A549 (cell line): ENCODE data around the gene CCDC43. TPM values are rescaled to one million over a fixed set of nuclear protein-coding genes. Genes with fewer than 3 reads are reported as not detected.

Experiments used
- ATAC-seq, 2 experiments: fragments of 200-7000 bp in 1 of 2; fragments of >200 bp in 1 of 2; cut with Nextera tagmentation in 1 of 2; cut with Tn5 transposase in 1 of 2; 3 replicates each; pipeline versions ENCODE4 v1.8.0 to v1.9.1; 2018 to 2020; ENCODE audit warnings: mild to moderate bottlenecking in 1 of 2, moderate library complexity in 1 of 2
- CTCF ChIA-PET: fragments of 300-600 bp; sonication (Branson Sonifier 250); formaldehyde crosslinking; extraction: SDS; loops from one replicate; lab custom pipeline; 2021; ENCODE audit warnings: antibody characterized with exemption, inconsistent platforms; lab: Yijun Ruan, JAX
- POLR2A ChIA-PET: fragments of 350-600 bp; formaldehyde crosslinking; extraction: SDS; loops from one replicate; lab custom pipeline; 2021; ENCODE audit warnings: antibody characterized with exemption, inconsistent platforms; lab: Yijun Ruan, JAX
- DNase-seq, 2 experiments: peaks; one replicate each; pipeline versions ENCODE4 v3.0.0 to v3.0.0-alpha.2; 2011 to 2016; ENCODE audit warnings: low read depth in 1 of 2, low spot score in 1 of 2
- FAIRE-seq: peaks from 2 replicates; lab custom pipeline; 2011; peaks lifted over from hg19 to GRCh38; lab: Jason Lieb, UNC
- H3K27ac ChIP-seq, 2 experiments: fragments of >200 bp; sonication (Bioruptor Twin); formaldehyde crosslinking; 3 replicates each; pipeline ENCODE4 v1.5.1; 2016 to 2017
- H3K4me1 ChIP-seq: fragments of >200 bp; sonication (Bioruptor Twin); formaldehyde crosslinking; 3 replicates; pipeline ENCODE4 v1.6.1; 2016
- H3K4me2 ChIP-seq: fragments of >200 bp; sonication (Bioruptor Twin); formaldehyde crosslinking; 3 replicates; pipeline ENCODE4 v1.6.1; 2016
- H3K4me3 ChIP-seq: fragments of >200 bp; sonication (Bioruptor Twin); formaldehyde crosslinking; 3 replicates; pipeline ENCODE4 v1.5.1; 2016
- H3K9me3 ChIP-seq: fragments of >200 bp; sonication (Bioruptor Twin); formaldehyde crosslinking; 3 replicates; pipeline ENCODE4 v1.6.1; 2016
- CBX8 ChIP-seq: fragments of 200-600 bp; sonication (generic); IDR thresholded peaks from 2 replicates; pipeline ENCODE4 v1.6.1; 2016
- CEBPB ChIP-seq, 2 experiments: fragments of >200 bp in 1 of 2; sonication (Bioruptor Twin) in 1 of 2; formaldehyde crosslinking in 1 of 2; IDR thresholded peaks; 2 replicates each; pipeline ENCODE4 v1.6.1; 2012 to 2016
- CHD2 ChIP-seq: fragments of 150-350 bp; IDR thresholded peaks from 2 replicates; pipeline ENCODE4 v1.6.1; 2014; ENCODE audit warnings: low read length; ENCODE audit not compliant: partially characterized antibody
- CTCF ChIP-seq: fragments of >200 bp; sonication (Bioruptor Twin); formaldehyde crosslinking; IDR thresholded peaks from 3 replicates; pipeline ENCODE4 v1.5.1; 2016
- EHF ChIP-seq: fragments of 250-450 bp; sonication (Bioruptor Pico); IDR thresholded peaks from 2 replicates; pipeline ENCODE4 v1.5.0; 2020; ENCODE audit warnings: mild to moderate bottlenecking
- EHMT2 ChIP-seq: fragments of 200-600 bp; sonication (generic); IDR thresholded peaks from 2 replicates; pipeline ENCODE4 v1.6.1; 2016; ENCODE audit warnings: antibody characterized with exemption, low read depth, mild to moderate bottlenecking, moderate library complexity
- HOXA7 ChIP-seq: fragments of 250-450 bp; sonication (Bioruptor Pico); IDR thresholded peaks from 2 replicates; pipeline ENCODE4 v1.5.0; 2020; ENCODE audit warnings: mild to moderate bottlenecking, moderate library complexity
- JUNB ChIP-seq: fragments of >200 bp; sonication (Bioruptor Twin); formaldehyde crosslinking; IDR thresholded peaks from 2 replicates; pipeline ENCODE4 v1.6.1; 2016
- MAZ ChIP-seq: fragments of 150-350 bp; IDR thresholded peaks from 2 replicates; pipeline ENCODE4 v1.6.1; 2014; ENCODE audit warnings: antibody characterized with exemption, low read depth, low read length, borderline replicate concordance
- NPAS2 ChIP-seq: fragments of 250-450 bp; sonication (Bioruptor Pico); IDR thresholded peaks from 2 replicates; pipeline ENCODE4 v1.8.0; 2022; ENCODE audit warnings: mild to moderate bottlenecking, moderate library complexity, borderline replicate concordance
- NR3C1 ChIP-seq: fragments of >200 bp; sonication (Bioruptor Twin); formaldehyde crosslinking; IDR thresholded peaks from 3 replicates; pipeline ENCODE4 v1.6.1; 2017
- PHF8 ChIP-seq: fragments of 200-600 bp; sonication (generic); IDR thresholded peaks from 2 replicates; pipeline ENCODE4 v1.6.1; 2016; ENCODE audit warnings: low read depth, mild to moderate bottlenecking, antibody characterized with exemption, moderate library complexity, borderline replicate concordance
- POLR2AphosphoS2 ChIP-seq: conservative IDR thresholded peaks from 2 replicates; pipeline ENCODE4 v1.6.1; 2012; ENCODE audit warnings: low read length, improper control_type of control experiment, inconsistent platforms
- RAD21 ChIP-seq, 2 experiments: fragments of >200 bp in 1 of 2; sonication (Bioruptor Twin) in 1 of 2; formaldehyde crosslinking in 1 of 2; IDR thresholded peaks in 1 of 2; conservative IDR thresholded peaks in 1 of 2; 2 replicates in 1 of 2; 3 replicates in 1 of 2; pipeline ENCODE4 v1.6.1; 2012 to 2018; ENCODE audit warnings: inconsistent platforms in 1 of 2
- RARB ChIP-seq: fragments of 250-450 bp; sonication (Bioruptor Pico); IDR thresholded peaks from 2 replicates; pipeline ENCODE4 v1.8.0; 2021; ENCODE audit warnings: mild to moderate bottlenecking, moderate library complexity
- SMC3 ChIP-seq: fragments of >200 bp; sonication (Bioruptor Twin); formaldehyde crosslinking; IDR thresholded peaks from 3 replicates; pipeline ENCODE4 v1.6.1; 2018; ENCODE audit warnings: inconsistent platforms
- TFCP2L1 ChIP-seq: fragments of 250-450 bp; sonication (Bioruptor Pico); IDR thresholded peaks from 2 replicates; pipeline ENCODE4 v1.5.0; 2021; ENCODE audit warnings: mild to moderate bottlenecking
- TP53 ChIP-seq: fragments of 250-450 bp; sonication (Bioruptor Pico); IDR thresholded peaks from 2 replicates; pipeline ENCODE4 v1.5.0; 2021; ENCODE audit warnings: mild to moderate bottlenecking, moderate library complexity
- ZNF302 ChIP-seq: fragments of 250-450 bp; sonication (Bioruptor Pico); IDR thresholded peaks from 2 replicates; pipeline ENCODE4 v1.9.0; 2021; ENCODE audit warnings: inconsistent platforms, mild to moderate bottlenecking, moderate library complexity
- WGBS: methylation state at CpG from one replicate; pipeline ENCODE4 v1.1.6; 2017; ENCODE audit errors: missing lambda C conversion rate; 5-methylcytosine and 5-hydroxymethylcytosine counted together
- polyA plus RNA-seq, 4 experiments: library from polyadenylated mRNA; depleted of rRNA in 3 of 4; stranded (reverse); fragments of >200 nt; fragmentation: RNase III in 1 of 4; extraction: RNeasy Plus Mini Kit Qiagen cat#74134 plus additional on column Dnase treatment in 1 of 4; gene quantifications; 2 replicates in 3 of 4; 3 replicates in 1 of 4; pipeline ENCODE4 v1.2.3, GENCODE V29; 2011 to 2017
- TF ChIP-seq, protein P1 (sequence below): IDR thresholded peaks from 2 replicates; pipeline ENCODE4 v1.6.1; 2012
- TF ChIP-seq, protein P2 (sequence below): fragments of 250-450 bp; sonication (Bioruptor Pico); IDR thresholded peaks from 2 replicates; pipeline ENCODE4 v1.5.0; 2021; ENCODE audit warnings: mild to moderate bottlenecking, moderate library complexity, borderline replicate concordance

The CCDC43 gene
- polyA plus RNA-seq, 2 of the 4 experiments (the other 2 are of a cell fraction) = 34.3 to 37.3 TPM

GRCh38 chr17:44734272-44734671, 44.7 kb upstream of the CCDC43 start:
- H3K9me3 ChIP-seq = no peaks in the 10 kb centered on the region
- TF ChIP-seq HOXA7 (no peak), JUNB (no peak), TFCP2L1 (CRISPR knock-in tag) (no peak), EHMT2 (no peak), CBX8 (no peak), NR3C1 (no peak), POLR2AphosphoS2 (no peak), RAD21 (conservative IDR thresholded peaks at IDR 0.05 in 1 of 2, IDR thresholded peaks at IDR 0.05 in 1 of 2) (no peak), NPAS2 (CRISPR knock-in tag) (no peak), TP53 (CRISPR knock-in tag) (no peak), CEBPB (IDR thresholded peaks at IDR 0.05) (no peak), CHD2 (no peak), MAZ (no peak), EHF (CRISPR knock-in tag) (no peak), ZNF302 (CRISPR knock-in tag) (no peak), SMC3 (no peak), RARB (CRISPR knock-in tag) (no peak)
- TF ChIP-seq, protein P1, sequence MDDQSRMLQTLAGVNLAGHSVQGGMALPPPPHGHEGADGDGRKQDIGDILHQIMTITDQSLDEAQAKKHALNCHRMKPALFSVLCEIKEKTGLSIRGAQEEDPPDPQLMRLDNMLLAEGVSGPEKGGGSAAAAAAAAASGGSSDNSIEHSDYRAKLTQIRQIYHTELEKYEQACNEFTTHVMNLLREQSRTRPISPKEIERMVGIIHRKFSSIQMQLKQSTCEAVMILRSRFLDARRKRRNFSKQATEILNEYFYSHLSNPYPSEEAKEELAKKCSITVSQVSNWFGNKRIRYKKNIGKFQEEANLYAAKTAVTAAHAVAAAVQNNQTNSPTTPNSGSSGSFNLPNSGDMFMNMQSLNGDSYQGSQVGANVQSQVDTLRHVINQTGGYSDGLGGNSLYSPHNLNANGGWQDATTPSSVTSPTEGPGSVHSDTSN = no peak
- TF ChIP-seq, protein P2, sequence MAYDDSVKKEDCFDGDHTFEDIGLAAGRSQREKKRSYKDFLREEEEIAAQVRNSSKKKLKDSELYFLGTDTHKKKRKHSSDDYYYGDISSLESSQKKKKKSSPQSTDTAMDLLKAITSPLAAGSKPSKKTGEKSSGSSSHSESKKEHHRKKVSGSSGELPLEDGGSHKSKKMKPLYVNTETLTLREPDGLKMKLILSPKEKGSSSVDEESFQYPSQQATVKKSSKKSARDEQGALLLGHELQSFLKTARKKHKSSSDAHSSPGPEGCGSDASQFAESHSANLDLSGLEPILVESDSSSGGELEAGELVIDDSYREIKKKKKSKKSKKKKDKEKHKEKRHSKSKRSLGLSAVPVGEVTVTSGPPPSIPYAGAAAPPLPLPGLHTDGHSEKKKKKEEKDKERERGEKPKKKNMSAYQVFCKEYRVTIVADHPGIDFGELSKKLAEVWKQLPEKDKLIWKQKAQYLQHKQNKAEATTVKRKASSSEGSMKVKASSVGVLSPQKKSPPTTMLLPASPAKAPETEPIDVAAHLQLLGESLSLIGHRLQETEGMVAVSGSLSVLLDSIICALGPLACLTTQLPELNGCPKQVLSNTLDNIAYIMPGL (CRISPR knock-in tag) = no peak
- H3K4me2 ChIP-seq = no peak overlapping the region
- no peak overlapping the region for H3K4me3 ChIP-seq
- H3K4me1 ChIP-seq = no peaks in the 10 kb centered on the region
- no peak for ATAC-seq
- POLR2A ChIA-PET = no interaction called here
- CTCF ChIA-PET = interaction anchor here (1.0 to 2.5 kb wide), 11 partner anchors 9 to 201 kb away, joined by 3 to 17 read pairs (median 4); no protein-coding TSS in a partner anchor
- 78% methylated on average over 2 of the region's 2 CpGs for WGBS
- no peak for DNase-seq
- no peak for FAIRE-seq
- H3K27ac ChIP-seq = no peak overlapping the region

DNA sequence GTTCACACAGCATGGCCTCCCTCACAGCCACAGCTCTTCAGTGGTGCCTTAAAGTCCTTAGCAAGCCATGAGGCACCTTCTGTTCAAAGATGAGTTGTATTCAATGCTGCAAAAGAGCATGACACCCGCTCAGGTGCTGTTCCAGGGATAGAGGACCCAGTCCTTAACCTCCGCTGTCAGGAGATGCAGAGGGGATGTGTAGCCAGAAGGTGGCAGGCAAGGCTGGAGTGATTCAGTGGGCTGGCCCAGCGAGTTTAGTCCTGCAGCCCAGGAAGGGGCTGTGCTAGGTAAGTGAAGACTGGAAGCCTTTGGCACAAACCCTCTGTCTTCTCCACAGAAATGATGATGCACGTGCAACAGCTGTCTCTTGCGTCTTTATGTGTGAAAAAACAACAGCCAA, 44.2 kb upstream of the CCDC43 start:
- ChIA-PET POLR2A (no interaction called here), CTCF (interaction anchor here (0.7 to 2.5 kb wide), 12 partner anchors 9 to 334 kb away, joined by 3 to 17 read pairs (median 4); no protein-coding TSS in a partner anchor)
- peak; percentile 26 to 58; a peak in 2 of 5 replicates for TF ChIP-seq RAD21 (conservative IDR thresholded peaks at IDR 0.05 in 1 of 2, IDR thresholded peaks at IDR 0.05 in 1 of 2)
- no peak for TF ChIP-seq EHF (CRISPR knock-in tag)
- no peak for TF ChIP-seq PHF8
- TF ChIP-seq CTCF = peak; percentile 31
- FAIRE-seq (peak; percentile 28), DNase-seq (peak; percentile 45 to 57), ATAC-seq (peak; percentile 88 to 91; a peak in 5 of 6 replicates)
- no peaks in the 10 kb centered on the region for H3K4me1 ChIP-seq
- no peak overlapping the region for H3K4me3 ChIP-seq
- WGBS = 77% methylated on average over 5 of the region's 5 CpGs
- H3K9me3 ChIP-seq = no peaks in the 10 kb centered on the region
- H3K27ac ChIP-seq = no peak overlapping the region
- H3K4me2 ChIP-seq = no peak overlapping the region
